ENCODE results near the gene LRRK1. TPM values are rescaled to one million over a fixed set of nuclear protein-coding genes. Genes with fewer than 3 reads are reported as not detected.

The LRRK1 gene
- total and polyA plus RNA-seq, 2 experiments from 2014 or later, result 6.2 to 6.4 TPM

DNA sequence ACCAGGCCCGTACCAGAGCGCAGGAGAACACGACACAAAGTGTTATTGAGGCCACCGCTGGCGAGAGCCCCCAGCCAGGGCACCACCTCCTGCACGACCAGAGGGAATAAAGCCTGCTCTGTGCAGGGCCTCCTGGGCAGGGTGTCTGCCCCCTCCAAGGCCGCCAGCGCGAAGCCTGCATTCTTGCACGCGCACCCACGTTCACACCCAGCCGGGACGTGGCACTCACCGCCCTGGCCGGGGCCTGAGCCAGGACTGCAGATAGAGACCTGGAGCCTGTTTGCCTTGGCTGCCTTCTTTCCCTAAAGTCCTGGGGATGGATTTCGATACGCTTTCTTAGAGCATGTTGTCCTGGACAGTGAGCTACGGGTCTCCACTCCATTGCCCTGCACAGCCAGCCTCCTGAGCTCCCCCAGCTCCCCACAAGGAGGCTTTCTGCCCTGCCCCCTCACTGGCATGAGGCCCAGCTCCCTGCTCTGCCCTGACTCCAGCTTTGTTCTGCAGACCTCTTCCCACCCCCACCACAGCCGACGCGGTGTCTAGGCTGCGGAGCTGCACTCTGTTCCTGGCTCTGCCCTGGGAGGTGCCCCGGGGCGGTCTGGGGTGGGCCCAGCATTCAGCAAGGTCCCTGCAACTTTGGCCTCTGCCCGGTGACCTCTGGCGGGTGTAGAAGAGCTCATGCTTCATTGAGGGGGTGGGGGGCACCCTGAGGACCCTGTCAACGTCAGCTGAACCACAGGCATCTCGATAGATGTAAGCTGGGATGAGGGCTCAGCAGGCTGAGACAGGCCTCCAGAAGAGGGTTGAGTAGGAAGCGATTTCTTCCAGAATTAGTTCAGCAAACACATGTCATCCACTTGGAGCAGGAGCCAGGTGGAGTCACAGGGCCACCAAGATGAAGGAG lies 145.0 kb downstream of the LRRK1 start:
- no peak for TF ChIP-seq EZH2phosphoT487 (IDR thresholded peaks at IDR 0.05; ENCODE audit: insufficient read depth, low read depth)
- TF ChIP-seq EZH2 (IDR thresholded peaks at IDR 0.05; ENCODE audit: insufficient read depth, poor library complexity, severe bottlenecking), result no peak
- WGBS, 2 experiments (ENCODE audit: low coverage in 1 of 2, low lambda C conversion rate in 2 of 2, missing lambda C conversion rate in 2 of 2), result 91 to 95% methylated on average over 27 to 30 of the region's 30 CpGs
- Histone ChIP-seq H3K9me3 (ENCODE audit: low read depth) (no peaks in the 10 kb centered on the region), H3K27me3 (replicated peaks; ENCODE audit: insufficient read depth) (no peaks in the 10 kb centered on the region), H3K36me3 (ENCODE audit: low read depth) (no peaks in the 10 kb centered on the region), H4K20me1 (ENCODE audit: insufficient read depth) (no peaks in the 10 kb centered on the region), H3K9ac (no peak overlapping the region), H3F3A (ENCODE audit: insufficient read depth) (no peaks in the 10 kb centered on the region), H3K4me1 (ENCODE audit: insufficient read depth) (no peaks in the 10 kb centered on the region), H3K27ac (no peak overlapping the region), H3K4me3 (no peak overlapping the region), H3K79me2 (ENCODE audit: insufficient read depth) (no peaks in the 10 kb centered on the region), H2AFZ (no peak overlapping the region), H3K4me2 (ENCODE audit: unreplicated experiment) (no peak overlapping the region), H3K9me2 (ENCODE audit: insufficient read depth) (no peaks in the 10 kb centered on the region)
- in situ Hi-C loops (cut with MboI), result no loop called here
- no peak for DNase-seq

DNA sequence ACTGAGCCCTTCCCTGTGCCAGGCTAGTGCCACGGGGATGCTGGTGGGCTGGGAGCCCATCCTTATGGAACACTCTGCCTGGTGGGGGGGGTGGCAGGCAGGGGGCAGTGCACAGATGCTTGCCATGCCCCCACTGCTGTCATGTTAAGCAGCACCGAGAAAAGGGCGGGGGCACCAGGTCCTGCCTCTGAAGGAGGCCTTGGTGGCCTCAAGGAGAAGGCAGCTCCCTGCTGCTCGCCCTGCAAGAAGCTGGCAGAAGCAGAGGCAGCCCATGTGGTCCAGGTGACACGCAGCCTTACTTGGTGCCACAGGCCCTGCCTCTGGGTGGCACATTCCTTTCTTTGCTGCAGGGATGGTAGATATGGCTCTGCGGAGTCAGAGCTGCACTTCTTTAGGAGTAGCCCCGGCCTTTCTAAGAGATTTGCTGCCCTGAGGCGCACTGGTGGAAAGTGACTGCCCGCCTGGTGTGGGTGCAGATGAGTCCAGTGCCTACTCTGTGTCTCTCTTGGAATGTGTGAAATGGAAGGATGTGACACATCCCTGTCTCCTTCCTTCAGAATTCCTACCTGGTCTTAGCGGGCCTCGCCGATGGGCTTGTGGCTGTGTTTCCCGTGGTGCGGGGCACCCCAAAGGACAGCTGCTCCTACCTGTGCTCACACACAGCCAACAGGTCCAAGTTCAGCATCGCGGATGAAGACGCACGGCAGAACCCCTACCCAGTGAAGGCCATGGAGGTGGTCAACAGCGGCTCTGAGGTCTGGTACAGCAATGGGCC lies 145.8 kb downstream of the LRRK1 start:
- H3K79me2 ChIP-seq (ENCODE audit: insufficient read depth), result no peaks in the 10 kb centered on the region
- no peaks in the 10 kb centered on the region for H3K9me2 ChIP-seq (ENCODE audit: insufficient read depth)
- 96 to 98% methylated on average over 18 to 19 of the region's 19 CpGs for WGBS, 2 experiments (ENCODE audit: low coverage in 1 of 2, low lambda C conversion rate in 2 of 2, missing lambda C conversion rate in 2 of 2)
- no peaks in the 10 kb centered on the region for H3K9me3 ChIP-seq (ENCODE audit: low read depth)
- no peak overlapping the region for H3K9ac ChIP-seq
- no peaks in the 10 kb centered on the region for H3K4me1 ChIP-seq (ENCODE audit: insufficient read depth)
- no peak overlapping the region for H3K27ac ChIP-seq
- H3K4me2 ChIP-seq (ENCODE audit: unreplicated experiment), result no peak overlapping the region
- TF ChIP-seq EZH2phosphoT487 (IDR thresholded peaks at IDR 0.05; ENCODE audit: insufficient read depth, low read depth) (no peak), EZH2 (IDR thresholded peaks at IDR 0.05; ENCODE audit: insufficient read depth, poor library complexity, severe bottlenecking) (no peak)
- H3K4me3 ChIP-seq, result no peak overlapping the region
- in situ Hi-C loops (cut with MboI), result no loop called here
- peaks cover 5% of the 10 kb centered on the region; the same call in 1 of the 2 replicates for H3F3A ChIP-seq (ENCODE audit: insufficient read depth)
- H3K36me3 ChIP-seq (ENCODE audit: low read depth), result no peaks in the 10 kb centered on the region
- no peak overlapping the region for H2AFZ ChIP-seq
- DNase-seq, result no peak
- no peaks in the 10 kb centered on the region for H4K20me1 ChIP-seq (ENCODE audit: insufficient read depth)
- H3K27me3 ChIP-seq (replicated peaks; ENCODE audit: insufficient read depth), result no peaks in the 10 kb centered on the region

DNA sequence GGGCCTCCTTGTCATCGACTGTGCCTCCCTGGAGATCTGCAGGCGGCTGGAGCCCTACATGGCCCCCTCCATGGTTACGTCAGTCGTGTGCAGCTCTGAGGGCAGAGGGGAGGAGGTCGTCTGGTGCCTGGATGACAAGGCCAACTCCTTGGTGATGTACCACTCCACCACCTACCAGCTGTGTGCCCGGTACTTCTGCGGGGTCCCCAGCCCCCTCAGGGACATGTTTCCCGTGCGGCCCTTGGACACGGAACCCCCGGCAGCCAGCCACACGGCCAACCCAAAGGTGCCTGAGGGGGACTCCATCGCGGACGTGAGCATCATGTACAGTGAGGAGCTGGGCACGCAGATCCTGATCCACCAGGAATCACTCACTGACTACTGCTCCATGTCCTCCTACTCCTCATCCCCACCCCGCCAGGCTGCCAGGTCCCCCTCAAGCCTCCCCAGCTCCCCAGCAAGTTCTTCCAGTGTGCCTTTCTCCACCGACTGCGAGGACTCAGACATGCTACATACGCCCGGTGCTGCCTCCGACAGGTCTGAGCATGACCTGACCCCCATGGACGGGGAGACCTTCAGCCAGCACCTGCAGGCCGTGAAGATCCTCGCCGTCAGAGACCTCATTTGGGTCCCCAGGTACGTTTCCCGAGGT lies 146.5 kb downstream of the LRRK1 start:
- Histone ChIP-seq H4K20me1 (ENCODE audit: insufficient read depth) (no peaks in the 10 kb centered on the region), H3K9ac (no peak overlapping the region), H3K79me2 (ENCODE audit: insufficient read depth) (no peaks in the 10 kb centered on the region), H3K9me2 (ENCODE audit: insufficient read depth) (no peaks in the 10 kb centered on the region), H2AFZ (no peak overlapping the region), H3F3A (ENCODE audit: insufficient read depth) (peaks cover 10% of the 10 kb centered on the region; the same call in 1 of the 2 replicates), H3K27me3 (replicated peaks; ENCODE audit: insufficient read depth) (no peaks in the 10 kb centered on the region), H3K4me1 (ENCODE audit: insufficient read depth) (peaks cover 4% of the 10 kb centered on the region), H3K36me3 (ENCODE audit: low read depth) (no peaks in the 10 kb centered on the region), H3K4me2 (ENCODE audit: unreplicated experiment) (no peak overlapping the region), H3K4me3 (no peak overlapping the region), H3K27ac (no peak overlapping the region), H3K9me3 (ENCODE audit: low read depth) (no peaks in the 10 kb centered on the region)
- 95% methylated on average over 22 to 28 of the region's 28 CpGs for WGBS, 2 experiments (ENCODE audit: low coverage in 1 of 2, low lambda C conversion rate in 2 of 2, missing lambda C conversion rate in 2 of 2)
- no peak for DNase-seq
- TF ChIP-seq EZH2 (IDR thresholded peaks at IDR 0.05; ENCODE audit: insufficient read depth, poor library complexity, severe bottlenecking) (no peak), EZH2phosphoT487 (IDR thresholded peaks at IDR 0.05; ENCODE audit: insufficient read depth, low read depth) (no peak)
- in situ Hi-C loops (cut with MboI), result no loop called here
